ENCODE measurements around the gene DOK7.

The DOK7 gene

DNA sequence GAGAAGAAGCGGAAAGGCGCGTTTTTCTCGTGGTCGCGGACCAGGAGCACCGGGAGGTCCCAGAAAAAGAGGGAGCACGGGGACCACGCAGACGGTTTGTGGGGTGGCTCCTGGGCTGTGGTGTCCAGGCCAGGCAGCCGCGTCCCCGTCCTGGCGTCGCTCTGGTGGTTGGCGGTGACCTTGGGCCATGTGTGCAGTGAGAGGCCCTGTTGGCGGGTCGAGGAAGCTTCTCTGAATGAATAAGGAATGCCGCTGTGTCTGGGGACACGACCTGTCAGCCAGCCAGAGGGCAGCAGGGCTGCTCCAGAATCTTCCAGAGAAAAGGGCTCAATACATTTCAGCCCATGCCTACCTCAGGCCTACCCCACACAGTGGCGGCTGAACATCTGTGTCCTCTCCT, 45.7 kb upstream of the DOK7 start:
- TF ChIP-seq, protein P1, sequence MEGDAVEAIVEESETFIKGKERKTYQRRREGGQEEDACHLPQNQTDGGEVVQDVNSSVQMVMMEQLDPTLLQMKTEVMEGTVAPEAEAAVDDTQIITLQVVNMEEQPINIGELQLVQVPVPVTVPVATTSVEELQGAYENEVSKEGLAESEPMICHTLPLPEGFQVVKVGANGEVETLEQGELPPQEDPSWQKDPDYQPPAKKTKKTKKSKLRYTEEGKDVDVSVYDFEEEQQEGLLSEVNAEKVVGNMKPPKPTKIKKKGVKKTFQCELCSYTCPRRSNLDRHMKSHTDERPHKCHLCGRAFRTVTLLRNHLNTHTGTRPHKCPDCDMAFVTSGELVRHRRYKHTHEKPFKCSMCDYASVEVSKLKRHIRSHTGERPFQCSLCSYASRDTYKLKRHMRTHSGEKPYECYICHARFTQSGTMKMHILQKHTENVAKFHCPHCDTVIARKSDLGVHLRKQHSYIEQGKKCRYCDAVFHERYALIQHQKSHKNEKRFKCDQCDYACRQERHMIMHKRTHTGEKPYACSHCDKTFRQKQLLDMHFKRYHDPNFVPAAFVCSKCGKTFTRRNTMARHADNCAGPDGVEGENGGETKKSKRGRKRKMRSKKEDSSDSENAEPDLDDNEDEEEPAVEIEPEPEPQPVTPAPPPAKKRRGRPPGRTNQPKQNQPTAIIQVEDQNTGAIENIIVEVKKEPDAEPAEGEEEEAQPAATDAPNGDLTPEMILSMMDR (IDR thresholded peaks at IDR 0.05; ENCODE audit: control extremely low read depth, extremely low read depth, low read depth, missing control alignments): no peak
- ChIA-PET POLR2A (no interaction called here), CTCF (no interaction called here)
- DNase-seq (ENCODE audit: extremely low spot score): no peak

GRCh38 chr4:3418029-3418762, 44.9 kb upstream of the DOK7 start:
- POLR2A ChIA-PET: no interaction called here
- DNase-seq (ENCODE audit: extremely low spot score): no peak
- TF ChIP-seq, protein P1 (IDR thresholded peaks at IDR 0.05; ENCODE audit: control extremely low read depth, extremely low read depth, low read depth, missing control alignments): no peak
- CTCF ChIA-PET: interaction anchor here (0.9 to 2.4 kb wide), 4 partner anchors 9 to 72 kb away, joined by 3 to 7 read pairs (median 4); no protein-coding TSS in a partner anchor

GRCh38 chr4:3419836-3420605, 43.1 kb upstream of the DOK7 start:
- TF ChIP-seq, protein P1 (IDR thresholded peaks at IDR 0.05; ENCODE audit: control extremely low read depth, extremely low read depth, low read depth, missing control alignments): no peak
- POLR2A ChIA-PET: no interaction called here
- no peak for DNase-seq (ENCODE audit: extremely low spot score)
- CTCF ChIA-PET: interaction anchor here (2.1 to 2.4 kb wide), 2 partner anchors 9 to 73 kb away, joined by 5 to 7 read pairs; no protein-coding TSS in a partner anchor

- TF ChIP-seq, protein P1 (IDR thresholded peaks at IDR 0.05; ENCODE audit: control extremely low read depth, extremely low read depth, low read depth, missing control alignments): no peak
- ChIA-PET CTCF (interaction anchor here (2.1 to 2.4 kb wide), 2 partner anchors 8 to 74 kb away, joined by 5 to 7 read pairs; no protein-coding TSS in a partner anchor), POLR2A (no interaction called here)
- DNase-seq (ENCODE audit: extremely low spot score): no peak
Observed at GRCh38 chr4:3420606-3420955, 42.5 kb upstream of the DOK7 start.

- no peak for DNase-seq (ENCODE audit: extremely low spot score)
- ChIA-PET CTCF (no interaction called here), POLR2A (no interaction called here)
- TF ChIP-seq, protein P1 (IDR thresholded peaks at IDR 0.05; ENCODE audit: control extremely low read depth, extremely low read depth, low read depth, missing control alignments): no peak
Observed at GRCh38 chr4:3420956-3421355, 42.1 kb upstream of the DOK7 start.

DNA sequence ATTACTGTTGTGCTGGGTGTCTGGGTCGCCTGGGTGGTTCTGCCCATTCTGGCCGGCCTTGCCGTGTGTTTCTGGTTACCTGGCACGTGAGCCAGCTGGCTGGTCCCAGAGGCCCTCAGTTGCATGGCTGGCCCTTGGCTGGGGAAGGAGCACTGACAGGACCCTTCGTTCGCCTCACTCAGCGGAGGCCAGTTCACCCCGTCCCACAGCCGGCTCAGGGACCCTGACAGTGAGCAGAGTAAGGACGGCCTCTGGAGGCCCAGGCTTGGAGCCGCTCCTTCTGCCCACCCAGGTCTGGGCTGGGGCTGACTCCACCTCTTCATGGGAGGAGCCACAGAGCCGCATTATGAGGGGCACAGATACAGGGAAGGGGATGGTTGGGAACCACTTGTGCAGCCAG, 41.6 kb upstream of the DOK7 start:
- no peak for DNase-seq (ENCODE audit: extremely low spot score)
- ChIA-PET CTCF (no interaction called here), POLR2A (no interaction called here)
- TF ChIP-seq, protein P1 (IDR thresholded peaks at IDR 0.05; ENCODE audit: control extremely low read depth, extremely low read depth, low read depth, missing control alignments): no peak

Measured in GM10248 (cell line).